ENCODE data around the gene KCNJ8.

- no peak for TF ChIP-seq POLR2A (IDR thresholded peaks at IDR 0.05; ENCODE audit: low read length)
- no peak for TF ChIP-seq GATA1 (IDR thresholded peaks at IDR 0.05; ENCODE audit: low read depth, low read length)
Observed at GRCh38 chr12:21795648-21796328, 21.3 kb upstream of the KCNJ8 start.
